Prostate gland (tissue), 2 donors: ENCODE results near the gene ADD2.

Source experiments
- CTCF ChIP-seq, 4 experiments: fragments of 200-600 bp in 2 of 4; fragments of 450-650 bp in 2 of 4; sonication (generic) in 2 of 4; IDR thresholded peaks; 1 replicate in 3 of 4; 2 replicates in 1 of 4; pipeline ENCODE4 v1.5.1; 2016 to 2019; ENCODE audit warnings: antibody characterized with exemption in 4 of 4, mild to moderate bottlenecking in 2 of 4, moderate library complexity in 2 of 4
- POLR2A ChIP-seq: fragments of 450-650 bp; IDR thresholded peaks from one replicate; pipeline ENCODE4 v1.6.1; 2016; ENCODE audit warnings: antibody characterized with exemption, mild to moderate bottlenecking
- POLR2AphosphoS5 ChIP-seq: sonication (generic); formaldehyde crosslinking; IDR thresholded peaks from one replicate; pipeline ENCODE4 v1.6.1; 2017; ENCODE audit warnings: antibody characterized with exemption

GRCh38 chr2:70816726-70817125, 48.7 kb upstream of the ADD2 start:
- TF ChIP-seq POLR2A: no peak
- no peak for TF ChIP-seq CTCF (IDR thresholded peaks at IDR 0.05)
- TF ChIP-seq POLR2AphosphoS5: no peak
